Measurements from ENCODE around the gene CFAP46. TPM values are rescaled to one million over a fixed set of nuclear protein-coding genes. Genes with fewer than 3 reads are reported as not detected.
A peak's percentile ranks its signal among the peaks of the same experiment; 100 is the strongest.
"Not testable (repeated sequence)": the region's sequence is repeated elsewhere in the genome, so short reads cannot be mapped to it uniquely, and the experiment has no call there.

Gene CFAP46
- total RNA-seq, 1 experiment from 2014 or later = not detected

- no TSS peak for BruUV-seq (replicated peaks)
- no peak for TF ChIP-seq CTCF (IDR thresholded peaks at IDR 0.05; ENCODE audit: unreplicated experiment)
- intact Hi-C loops (cut with micrococcal nuclease; ENCODE audit: unreplicated experiment) = no loop called here
- H3K4me1 Mint-ChIP-seq (ENCODE audit: low read depth, unreplicated experiment) = no peaks in the 10 kb centered on the region
- no peaks in the 10 kb centered on the region for H3K9me3 Mint-ChIP-seq (ENCODE audit: low read depth, unreplicated experiment)
- no peaks in the 10 kb centered on the region for H3K36me3 Mint-ChIP-seq (ENCODE audit: insufficient read depth, unreplicated experiment)
- no peak overlapping the region for H3K4me3 Mint-ChIP-seq (ENCODE audit: low read depth, unreplicated experiment)
- peaks cover 65% of the 10 kb centered on the region for H3K27me3 Mint-ChIP-seq (ENCODE audit: unreplicated experiment)
- no peak for DNase-seq
- H3K27ac Mint-ChIP-seq (ENCODE audit: unreplicated experiment) = no peak overlapping the region
- CTCF ChIA-PET = no interaction called here
Observed at GRCh38 chr10:132971448-132972148, 29.2 kb upstream of the CFAP46 start.

- Mint-ChIP-seq H3K27ac (ENCODE audit: unreplicated experiment) (no peak overlapping the region), H3K9me3 (ENCODE audit: low read depth, unreplicated experiment) (no peaks in the 10 kb centered on the region), H3K4me3 (ENCODE audit: low read depth, unreplicated experiment) (no peak overlapping the region), H3K4me1 (ENCODE audit: low read depth, unreplicated experiment) (no peaks in the 10 kb centered on the region), H3K36me3 (ENCODE audit: insufficient read depth, unreplicated experiment) (no peaks in the 10 kb centered on the region), H3K27me3 (ENCODE audit: unreplicated experiment) (peaks cover 65% of the 10 kb centered on the region)
- no TSS peak for BruUV-seq (replicated peaks)
- CTCF ChIA-PET = no interaction called here
- TF ChIP-seq CTCF (IDR thresholded peaks at IDR 0.05; ENCODE audit: unreplicated experiment) = no peak
- no peak for DNase-seq
- intact Hi-C loops (cut with micrococcal nuclease; ENCODE audit: unreplicated experiment) = no loop called here
Observed at GRCh38 chr10:132970641-132971438, 28.5 kb upstream of the CFAP46 start.

GRCh38 chr10:132967540-132967939 is 25.2 kb upstream of the CFAP46 start:
- Mint-ChIP-seq H3K36me3 (ENCODE audit: insufficient read depth, unreplicated experiment) (peaks cover 7% of the 10 kb centered on the region), H3K27me3 (ENCODE audit: unreplicated experiment) (peaks cover 56% of the 10 kb centered on the region), H3K4me1 (ENCODE audit: low read depth, unreplicated experiment) (no peaks in the 10 kb centered on the region), H3K27ac (ENCODE audit: unreplicated experiment) (no peak overlapping the region), H3K4me3 (ENCODE audit: low read depth, unreplicated experiment) (no peak overlapping the region), H3K9me3 (ENCODE audit: low read depth, unreplicated experiment) (peaks cover 3% of the 10 kb centered on the region)
- CTCF ChIA-PET = no interaction called here
- intact Hi-C loops (cut with micrococcal nuclease; ENCODE audit: unreplicated experiment) = no loop called here
- no peak for TF ChIP-seq CTCF (IDR thresholded peaks at IDR 0.05; ENCODE audit: unreplicated experiment)
- peak; percentile 20 for DNase-seq
- BruUV-seq (replicated peaks) = no TSS peak

GRCh38 chr10:132965411-132966057 is 23.2 kb upstream of the CFAP46 start:
- Mint-ChIP-seq H3K27ac (ENCODE audit: unreplicated experiment) (no peak overlapping the region), H3K4me1 (ENCODE audit: low read depth, unreplicated experiment) (no peaks in the 10 kb centered on the region), H3K4me3 (ENCODE audit: low read depth, unreplicated experiment) (no peak overlapping the region), H3K9me3 (ENCODE audit: low read depth, unreplicated experiment) (peaks cover 3% of the 10 kb centered on the region), H3K36me3 (ENCODE audit: insufficient read depth, unreplicated experiment) (peaks cover 14% of the 10 kb centered on the region), H3K27me3 (ENCODE audit: unreplicated experiment) (peaks cover 36% of the 10 kb centered on the region)
- no TSS peak for BruUV-seq (replicated peaks)
- no peak for DNase-seq
- intact Hi-C loops (cut with micrococcal nuclease; ENCODE audit: unreplicated experiment) = no loop called here
- TF ChIP-seq CTCF (IDR thresholded peaks at IDR 0.05; ENCODE audit: unreplicated experiment) = no peak
- CTCF ChIA-PET = no interaction called here

- H3K27me3 Mint-ChIP-seq (ENCODE audit: unreplicated experiment) = peaks cover 29% of the 10 kb centered on the region
- H3K27ac Mint-ChIP-seq (ENCODE audit: unreplicated experiment); H3K4me3 Mint-ChIP-seq (ENCODE audit: low read depth, unreplicated experiment); H3K9me3 Mint-ChIP-seq (ENCODE audit: low read depth, unreplicated experiment); H3K4me1 Mint-ChIP-seq (ENCODE audit: low read depth, unreplicated experiment); BruUV-seq (replicated peaks); CTCF ChIA-PET; intact Hi-C loops (cut with micrococcal nuclease; ENCODE audit: unreplicated experiment); DNase-seq: not testable (repeated sequence)
- H3K36me3 Mint-ChIP-seq (ENCODE audit: insufficient read depth, unreplicated experiment) = peaks cover 14% of the 10 kb centered on the region
Observed at GRCh38 chr10:132964707-132965410, 22.5 kb upstream of the CFAP46 start.

Data from Calu3 (cell line).